Sigmoid colon (tissue), 7 donors: Measurements from ENCODE around the gene IRF7. TPM values are rescaled to one million over a fixed set of nuclear protein-coding genes. Genes with fewer than 3 reads are reported as not detected.

Source experiments
- DNase-seq: peaks from one replicate; pipeline ENCODE4 v3.0.0-alpha.2; 2019
- H3K27ac ChIP-seq, 4 donors: fragments of 200-600 bp; sonication (generic); one replicate each; pipeline ENCODE4 v1.5.1; 2016 to 2019; ENCODE audit warnings: mild to moderate bottlenecking in 1 of 4
- H3K27me3 ChIP-seq, 3 donors: fragments of 200-600 bp; sonication (generic); one replicate each; pipeline ENCODE4 v1.5.1; 2019; ENCODE audit warnings: mild to moderate bottlenecking in 1 of 3
- H3K36me3 ChIP-seq, 4 donors: fragments of 200-600 bp; sonication (generic); one replicate each; pipeline ENCODE4 v1.5.1; 2016 to 2019
- H3K4me1 ChIP-seq, 4 donors: fragments of 200-600 bp; sonication (generic); one replicate each; pipeline ENCODE4 v1.5.1; 2017 to 2019
- H3K4me3 ChIP-seq, 4 donors: fragments of 200-600 bp; sonication (generic); one replicate each; pipeline ENCODE4 v1.5.1; 2017 to 2019; ENCODE audit warnings: mild to moderate bottlenecking in 2 of 4, moderate library complexity in 1 of 4
- H3K9me3 ChIP-seq, 4 donors: fragments of 200-600 bp in 3 of 4; sonication (generic) in 3 of 4; one replicate each; pipeline versions ENCODE4 v1.5.1 to v1.6.1; 2013 to 2019
- CTCF ChIP-seq, 4 experiments: fragments of 450-650 bp in 3 of 4; fragments of 200-600 bp in 1 of 4; IDR thresholded peaks; one replicate each; pipeline ENCODE4 v1.5.1; 2016 to 2019; ENCODE audit warnings: antibody characterized with exemption in 4 of 4, mild to moderate bottlenecking in 3 of 4, moderate library complexity in 2 of 4
- EP300 ChIP-seq, 4 donors: sonication (generic); formaldehyde crosslinking; IDR thresholded peaks; one replicate each; pipeline ENCODE4 v1.6.1; 2017; ENCODE audit warnings: antibody characterized with exemption in 4 of 4
- POLR2A ChIP-seq, 2 donors: fragments of 450-650 bp; IDR thresholded peaks; one replicate each; pipeline ENCODE4 v1.6.1; 2016; ENCODE audit warnings: antibody characterized with exemption in 2 of 2, mild to moderate bottlenecking in 2 of 2, moderate library complexity in 2 of 2
- POLR2AphosphoS5 ChIP-seq, 4 donors: sonication (generic); formaldehyde crosslinking; IDR thresholded peaks; one replicate each; pipeline ENCODE4 v1.6.1; 2017; ENCODE audit warnings: antibody characterized with exemption in 4 of 4
- WGBS, 2 donors: extraction: QIAGEN DNeasy Blood & Tissue Kit; methylation state at CpG; one replicate each; pipeline ENCODE4 v1.1.7; 2013; 5-methylcytosine and 5-hydroxymethylcytosine counted together
- intact Hi-C: fragments of 100-400 bp; cut with DNase I; formaldehyde crosslinking; loops from one replicate; pipeline ENCODE4 v1.15.1; 2023
- polyA plus RNA-seq, 3 donors: library from polyadenylated mRNA; stranded (reverse); fragments of 200-250 nt; gene quantifications; one replicate each; pipeline ENCODE4 v1.2.3, GENCODE V29; 2013
- total RNA-seq, 4 donors: library from RNA; depleted of rRNA; stranded (reverse); fragments of >200 nt; gene quantifications; one replicate each; pipeline ENCODE4 v1.1.0, GENCODE V29; 2016
- donor health status: healthy with polysubstance abuse.
- donor health status: Bipolar disorder and iron deficiency.
- donor health status: healthy.

IRF7 gene
- total and polyA plus RNA-seq, 7 donors, result 8.6 to 73.9 (median 16.1) TPM

DNA sequence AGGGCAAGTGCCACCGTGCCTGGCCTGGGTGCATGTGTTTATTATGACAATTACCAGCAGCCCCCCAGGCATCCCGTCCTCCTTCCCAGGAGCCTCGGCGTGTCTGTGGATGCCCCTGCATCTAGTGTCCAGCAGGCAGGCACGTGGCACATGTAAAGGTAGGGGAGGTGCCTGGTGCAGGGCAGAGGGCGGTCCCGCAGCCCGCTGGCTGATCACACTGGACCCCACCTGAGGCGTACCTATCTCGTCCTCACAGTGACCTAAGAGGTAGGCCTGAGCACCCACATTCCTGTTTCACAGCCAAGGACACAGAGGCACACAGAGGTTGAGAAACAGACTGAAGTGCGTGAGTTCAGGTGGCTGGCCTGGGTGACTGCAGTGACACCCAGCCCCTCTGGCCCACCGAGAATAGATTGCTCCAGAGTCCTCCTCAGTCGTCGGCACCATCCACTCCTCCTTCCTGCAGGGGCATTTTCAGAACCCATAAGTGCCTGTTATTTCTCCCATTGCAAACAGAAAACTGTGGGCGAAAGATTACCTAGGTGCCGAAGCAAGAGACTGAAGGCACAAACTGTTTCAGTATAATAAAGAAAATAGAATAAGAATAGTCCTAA, 42.5 kb downstream of the IRF7 start:
- DNase-seq, result no peak
- H3K27ac ChIP-seq, result peak overlapping the region in 2 of 4 donors; percentile 26 to 58

GRCh38 chr11:571802-572185, 44.0 kb downstream of the IRF7 start:
- Histone ChIP-seq H3K4me1 (peaks cover 0 to 30% (median 29%) of the 10 kb centered on the region in 4 donors), H3K9me3 (no peaks in the 10 kb centered on the region), H3K4me3 (no peak overlapping the region), H3K36me3 (no peaks in the 10 kb centered on the region), H3K27me3 (peaks cover 0 to 12% (median 6%) of the 10 kb centered on the region in 3 donors), H3K27ac (no peak overlapping the region)
- intact Hi-C loops, result no loop called here
- TF ChIP-seq CTCF (IDR thresholded peaks at IDR 0.05), result no peak
- TF ChIP-seq EP300 (IDR thresholded peaks at IDR 0.05), result no peak
- 78 to 81% methylated on average over 8 of the region's 8 CpGs for WGBS, 2 donors
- no peak for DNase-seq

More for the DNA sequence above, 42.5 kb downstream of the IRF7 start:
- 93 to 95% methylated on average over 16 of the region's 16 CpGs for WGBS, 2 donors
- H3K36me3 ChIP-seq, result no peaks in the 10 kb centered on the region
- H3K4me3 ChIP-seq, result no peak overlapping the region
- no peaks in the 10 kb centered on the region for H3K9me3 ChIP-seq
- intact Hi-C loops, result no loop called here
- H3K27me3 ChIP-seq, result peaks cover 0 to 12% (median 6%) of the 10 kb centered on the region in 3 donors
- peaks cover 0 to 39% (median 36%) of the 10 kb centered on the region in 4 donors for H3K4me1 ChIP-seq
- TF ChIP-seq POLR2AphosphoS5 (IDR thresholded peaks at IDR 0.05) (no peak), CTCF (IDR thresholded peaks at IDR 0.05) (no peak), POLR2A (IDR thresholded peaks at IDR 0.05) (no peak), EP300 (IDR thresholded peaks at IDR 0.05) (no peak)

DNA sequence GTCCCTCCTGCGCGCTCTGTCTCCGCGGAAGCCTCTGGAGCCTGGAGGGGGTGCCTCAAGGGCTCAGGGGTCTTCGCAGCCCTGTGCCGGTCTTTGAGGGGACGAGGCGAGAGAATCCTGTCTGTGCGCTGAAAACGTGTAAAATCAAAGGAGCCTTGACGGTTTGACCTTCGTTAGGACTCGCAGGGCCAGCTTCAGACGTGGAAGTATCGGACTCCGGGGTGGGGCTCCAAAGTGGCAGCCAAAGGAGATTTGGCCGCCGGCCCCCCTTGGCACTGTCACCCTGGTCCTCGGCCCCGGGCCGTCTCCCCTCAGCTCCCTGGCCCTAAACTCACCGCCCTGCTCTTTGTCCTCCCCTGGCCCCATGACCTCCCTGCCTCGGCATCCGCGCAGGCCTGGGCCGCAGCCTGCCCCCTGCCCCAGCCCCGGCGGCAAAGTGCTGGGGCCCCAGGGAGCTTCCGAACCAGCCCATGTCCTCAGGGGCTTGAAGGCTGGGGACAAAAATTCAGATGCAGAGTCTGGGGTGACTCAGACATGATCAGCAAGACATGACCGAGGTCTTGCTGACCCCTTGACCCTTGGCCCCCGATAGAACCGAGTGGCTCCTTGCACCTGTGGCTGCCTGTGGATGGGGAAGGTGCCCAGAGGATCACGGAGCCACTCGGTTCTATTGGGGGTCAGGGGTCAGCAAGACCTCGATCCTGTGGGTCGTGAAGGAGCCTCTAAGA, 46.4 kb downstream of the IRF7 start:
- Histone ChIP-seq H3K9me3 (no peaks in the 10 kb centered on the region), H3K4me1 (peaks cover 0 to 18% (median 16%) of the 10 kb centered on the region in 4 donors), H3K27me3 (peaks cover 0 to under 1% (median 0%) of the 10 kb centered on the region in 3 donors), H3K27ac (peak overlapping the region; percentile 68 to 87 (median 76)), H3K4me3 (peak overlapping the region; percentile 56 to 78 (median 62)), H3K36me3 (no peaks in the 10 kb centered on the region)
- TF ChIP-seq EP300 (IDR thresholded peaks at IDR 0.05), result no peak
- no peak for TF ChIP-seq POLR2AphosphoS5 (IDR thresholded peaks at IDR 0.05)
- no peak for TF ChIP-seq POLR2A (IDR thresholded peaks at IDR 0.05)
- TF ChIP-seq CTCF (IDR thresholded peaks at IDR 0.05), result no peak
- WGBS, 2 donors, result 18 to 39% methylated on average over 36 of the region's 36 CpGs
- no peak for DNase-seq
- intact Hi-C loops, result loop anchor here (2.0 kb wide), 1 partner anchor 63 kb away; the partner anchor contains the start of gene RNH1

GRCh38 chr11:568306-569157, 47.2 kb downstream of the IRF7 start:
- peak; percentile 96 for DNase-seq
- intact Hi-C loops, result loop anchor here (2.0 kb wide), 1 partner anchor 62 kb away; the partner anchor contains the start of gene RNH1
- Histone ChIP-seq H3K27ac (peak overlapping the region; percentile 68 to 87 (median 76)), H3K36me3 (no peaks in the 10 kb centered on the region), H3K27me3 (no peaks in the 10 kb centered on the region), H3K4me1 (peaks cover 0 to 16% (median 14%) of the 10 kb centered on the region in 4 donors), H3K9me3 (no peaks in the 10 kb centered on the region), H3K4me3 (peak overlapping the region; percentile 56 to 78 (median 62))
- WGBS, 2 donors, result 1% methylated on average over 123 of the region's 123 CpGs
- TF ChIP-seq EP300 (IDR thresholded peaks at IDR 0.05) (no peak), POLR2AphosphoS5 (IDR thresholded peaks at IDR 0.05) (peak in 3 of 4 donors; percentile 6 to 60 (median 57))
